VCaP (cell line): ENCODE measurements around the gene MMP19.

ENCODE experiments used
- H3K27ac ChIP-seq: fragments of 450-650 bp; 2 replicates; pipeline ENCODE4 v1.5.1; 2017
- TF ChIP-seq, protein P1 (sequence below): fragments of 450-650 bp; conservative IDR thresholded peaks from 2 replicates; pipeline ENCODE4 v1.5.1; 2017; ENCODE audit warnings: mild to moderate bottlenecking, moderate library complexity

Gene MMP19

DNA sequence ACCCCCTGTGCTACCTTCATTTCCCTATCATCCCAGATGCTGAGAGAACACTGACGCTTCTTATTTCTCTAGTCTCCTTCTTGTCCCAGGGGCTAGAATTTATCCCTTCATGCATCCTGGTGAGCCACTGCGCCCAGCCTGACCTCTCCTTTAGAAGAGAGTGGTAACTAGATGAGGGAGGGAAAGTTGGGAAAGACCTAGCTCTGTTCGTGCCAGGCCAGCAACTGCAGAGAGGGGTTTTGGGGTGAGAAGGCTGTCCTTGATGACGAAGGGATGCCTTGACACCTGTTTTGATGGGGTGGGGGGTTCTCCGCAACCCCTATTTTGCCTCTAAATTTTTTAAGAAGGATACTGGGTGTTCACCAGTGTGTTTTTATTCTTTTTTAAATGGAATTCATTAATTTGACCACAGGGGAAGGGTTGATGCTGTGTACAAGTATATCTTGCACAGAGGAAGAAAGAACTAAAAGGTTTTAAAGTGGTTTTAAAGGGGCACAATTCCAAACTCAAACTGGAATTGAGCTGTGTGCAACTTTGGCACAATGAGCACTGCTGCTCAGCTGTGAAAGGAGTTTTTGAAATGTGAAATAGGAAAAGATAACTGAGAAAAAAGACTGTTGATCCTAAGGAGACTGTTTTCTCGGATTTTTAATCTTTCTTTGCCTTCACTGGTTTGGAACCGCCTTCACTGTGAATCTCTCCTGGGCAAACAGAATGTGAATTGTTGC, 7.0 kb upstream of the MMP19 start:
- H3K27ac ChIP-seq, result no peak overlapping the region
- TF ChIP-seq, protein P1, sequence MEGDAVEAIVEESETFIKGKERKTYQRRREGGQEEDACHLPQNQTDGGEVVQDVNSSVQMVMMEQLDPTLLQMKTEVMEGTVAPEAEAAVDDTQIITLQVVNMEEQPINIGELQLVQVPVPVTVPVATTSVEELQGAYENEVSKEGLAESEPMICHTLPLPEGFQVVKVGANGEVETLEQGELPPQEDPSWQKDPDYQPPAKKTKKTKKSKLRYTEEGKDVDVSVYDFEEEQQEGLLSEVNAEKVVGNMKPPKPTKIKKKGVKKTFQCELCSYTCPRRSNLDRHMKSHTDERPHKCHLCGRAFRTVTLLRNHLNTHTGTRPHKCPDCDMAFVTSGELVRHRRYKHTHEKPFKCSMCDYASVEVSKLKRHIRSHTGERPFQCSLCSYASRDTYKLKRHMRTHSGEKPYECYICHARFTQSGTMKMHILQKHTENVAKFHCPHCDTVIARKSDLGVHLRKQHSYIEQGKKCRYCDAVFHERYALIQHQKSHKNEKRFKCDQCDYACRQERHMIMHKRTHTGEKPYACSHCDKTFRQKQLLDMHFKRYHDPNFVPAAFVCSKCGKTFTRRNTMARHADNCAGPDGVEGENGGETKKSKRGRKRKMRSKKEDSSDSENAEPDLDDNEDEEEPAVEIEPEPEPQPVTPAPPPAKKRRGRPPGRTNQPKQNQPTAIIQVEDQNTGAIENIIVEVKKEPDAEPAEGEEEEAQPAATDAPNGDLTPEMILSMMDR, result no peak

DNA sequence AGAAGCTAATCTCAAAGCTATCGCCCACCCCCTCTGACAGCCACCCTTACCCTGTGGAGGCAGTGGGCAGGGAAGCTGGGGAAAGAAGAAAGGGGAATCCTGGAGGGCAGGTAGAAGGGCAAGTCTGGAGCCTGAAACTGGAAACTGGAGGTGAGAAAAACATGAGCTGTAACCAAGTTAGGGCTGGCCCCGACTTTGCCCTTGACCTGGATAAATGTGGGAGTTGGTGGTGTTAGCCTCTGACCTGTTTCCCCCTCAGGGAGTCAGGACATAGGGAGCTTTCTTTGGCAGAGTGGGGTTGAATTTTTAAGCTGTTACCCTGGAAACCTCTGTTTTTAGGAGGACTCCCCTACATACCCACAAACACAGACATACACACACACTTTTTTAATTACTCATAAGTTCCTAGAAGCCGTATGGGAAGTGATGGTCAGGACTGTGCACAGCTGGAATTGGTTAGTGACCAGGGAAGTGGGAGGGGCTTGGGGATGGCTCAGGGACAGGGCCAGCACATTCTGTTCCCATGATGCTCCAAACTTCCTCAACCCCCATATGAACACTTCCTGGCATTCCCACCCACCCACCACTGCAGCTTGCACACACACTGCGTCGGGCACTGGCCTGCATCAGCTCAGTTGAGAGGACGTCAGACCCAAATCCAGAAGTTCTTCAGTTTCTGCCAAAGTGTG, 5.0 kb upstream of the MMP19 start:
- no peak overlapping the region for H3K27ac ChIP-seq
- TF ChIP-seq, protein P1, result no peak

DNA sequence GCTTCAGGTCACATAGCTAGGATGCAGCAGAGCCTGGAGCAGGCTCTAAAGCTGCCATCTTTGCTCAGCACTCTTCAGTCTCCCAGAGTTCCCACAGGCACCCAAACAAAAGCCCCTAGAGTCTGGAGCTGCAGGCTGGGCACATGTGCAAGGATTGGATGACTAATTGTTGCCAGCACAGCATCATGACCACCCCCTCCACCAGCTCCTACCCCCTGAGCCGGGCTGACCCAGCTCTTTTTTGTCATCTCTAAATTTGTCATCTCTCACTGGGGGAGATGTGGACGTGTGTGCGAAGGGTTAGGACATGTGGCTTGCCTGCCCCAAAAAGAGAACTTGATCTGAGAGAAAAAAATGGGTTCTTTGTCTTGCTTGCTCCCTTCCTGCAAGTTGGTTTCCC, 4.3 kb upstream of the MMP19 start:
- TF ChIP-seq, protein P1, result no peak

DNA sequence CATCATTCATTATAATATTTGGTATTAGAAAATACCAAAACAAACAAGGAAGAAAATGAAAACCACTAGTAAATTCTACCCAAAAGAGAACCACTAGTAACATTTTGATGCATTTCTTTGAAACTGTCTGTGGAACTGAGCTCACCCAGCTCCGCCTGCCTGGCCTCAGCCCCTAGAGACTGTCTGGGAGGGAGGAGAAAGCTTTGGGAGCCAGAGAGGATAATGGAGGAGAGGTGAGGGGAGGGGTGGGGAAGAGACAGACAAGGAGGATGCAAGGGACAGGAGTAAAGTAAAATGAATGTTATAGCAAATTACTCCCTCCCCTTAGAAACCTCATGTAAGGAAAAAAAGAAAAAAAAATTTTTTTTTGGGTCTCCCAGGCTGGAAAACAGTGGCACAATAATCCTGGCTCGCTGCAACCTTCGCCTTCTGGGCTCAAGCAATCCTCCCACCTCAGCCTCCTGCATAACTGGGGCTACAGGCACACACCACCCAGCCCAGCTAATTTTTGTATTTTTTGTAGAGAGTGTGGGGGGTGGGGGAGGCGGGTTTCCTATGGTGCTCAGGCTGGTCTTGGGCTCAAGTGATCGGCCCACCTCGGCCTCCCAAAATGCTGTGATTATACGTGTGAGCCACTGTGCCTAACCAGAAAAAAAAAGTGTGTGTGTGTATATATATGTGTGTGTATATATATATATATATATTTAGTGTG, 3.2 kb upstream of the MMP19 start:
- H3K27ac ChIP-seq, result no peak overlapping the region

More for the DNA sequence above, 4.3 kb upstream of the MMP19 start:
- no peak overlapping the region for H3K27ac ChIP-seq

DNA sequence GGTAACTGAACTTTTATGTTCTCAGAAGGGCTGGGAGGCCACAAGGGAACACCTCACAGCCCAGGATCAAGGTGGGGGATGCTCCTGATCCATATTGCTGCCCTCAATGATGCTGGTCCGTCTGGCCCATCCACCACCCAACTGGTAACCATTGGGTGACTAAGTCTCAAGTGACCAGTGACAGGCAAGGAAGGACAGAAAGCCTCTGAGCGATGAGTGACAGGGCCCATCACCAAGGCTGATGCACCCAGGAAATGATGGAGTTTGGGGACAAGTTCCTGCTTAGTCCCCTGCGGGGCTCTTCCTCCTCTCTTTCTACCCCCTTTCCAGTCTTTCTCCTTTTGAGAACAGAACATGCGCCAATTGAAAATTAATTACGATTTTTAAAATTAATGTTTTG, 2.6 kb upstream of the MMP19 start:
- H3K27ac ChIP-seq, result no peak overlapping the region
- TF ChIP-seq, protein P1, result no peak

More for the DNA sequence above, 3.2 kb upstream of the MMP19 start:
- TF ChIP-seq, protein P1, result no peak

DNA sequence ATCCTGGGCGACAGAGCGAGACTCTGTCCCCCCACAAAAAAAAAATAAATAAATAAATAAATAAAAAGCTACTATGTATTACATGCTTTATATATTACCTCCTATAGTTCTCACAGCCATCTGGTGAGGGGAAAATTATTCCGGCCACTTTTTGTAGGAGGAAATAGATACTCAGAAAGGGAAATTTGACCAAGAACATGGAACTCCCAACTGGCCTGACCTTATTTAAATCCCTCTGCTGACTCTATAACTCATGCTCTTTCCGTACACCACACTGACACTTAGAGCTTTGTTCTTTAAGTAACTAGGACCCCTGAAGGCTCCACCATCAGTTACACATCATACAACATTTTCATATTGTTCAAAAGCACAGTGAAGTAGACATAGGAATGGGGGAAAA, 2.2 kb upstream of the MMP19 start:
- TF ChIP-seq, protein P1, result no peak
- H3K27ac ChIP-seq, result no peak overlapping the region

DNA sequence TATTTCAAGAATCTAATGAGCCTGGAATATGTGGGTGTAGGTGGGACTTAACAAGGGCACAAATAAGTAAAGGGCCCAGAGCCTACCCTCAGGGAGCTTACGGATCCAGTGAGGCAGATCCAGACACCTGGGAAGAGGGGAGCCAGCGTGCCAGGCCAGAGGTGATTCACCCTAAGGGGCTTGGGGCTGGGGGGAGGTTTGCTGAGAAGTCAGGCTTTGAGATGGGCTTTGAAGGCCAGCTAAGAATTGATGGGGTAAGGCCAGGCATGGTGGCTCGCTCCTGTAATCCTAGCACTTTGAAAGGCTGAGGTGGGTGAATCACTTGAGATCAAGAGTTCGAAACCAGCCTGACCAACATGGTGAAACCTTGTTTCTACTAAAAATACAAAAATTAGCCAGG, 695 bp upstream of the MMP19 start:
- no peak overlapping the region for H3K27ac ChIP-seq
- TF ChIP-seq, protein P1, result no peak
